Lower leg skin (tissue), 3 donors: ENCODE measurements around the gene STYXL2.

Experiments
- CTCF ChIP-seq, 3 donors: fragments of 450-650 bp; IDR thresholded peaks; one replicate each; pipeline ENCODE4 v1.5.1; 2016; ENCODE audit warnings: antibody characterized with exemption in 3 of 3, mild to moderate bottlenecking in 3 of 3, moderate library complexity in 2 of 3
- POLR2A ChIP-seq, 2 donors: fragments of 450-650 bp; IDR thresholded peaks; one replicate each; pipeline ENCODE4 v1.6.1; 2016 to 2017; ENCODE audit warnings: antibody characterized with exemption in 2 of 2, mild to moderate bottlenecking in 1 of 2, moderate library complexity in 1 of 2

GRCh38 chr1:167117225-167117624, 23.4 kb downstream of the STYXL2 start:
- TF ChIP-seq CTCF (IDR thresholded peaks at IDR 0.05) (no peak), POLR2A (IDR thresholded peaks at IDR 0.05) (no peak)
